Caki2 (cell line): ENCODE results near the gene KIAA1586. TPM values are rescaled to one million over a fixed set of nuclear protein-coding genes. Genes with fewer than 3 reads are reported as not detected.
"Not testable (repeated sequence)": the region's sequence is repeated elsewhere in the genome, so short reads cannot be mapped to it uniquely, and the experiment has no call there.

Experiments
- DNase-seq: peaks from one replicate; pipeline ENCODE4 v3.0.0-alpha.2; 2015; ENCODE audit warnings: low read depth
- in situ Hi-C: cut with HindIII; loops from 2 replicates; pipeline ENCODE4 v1.10.0; 2016; ENCODE audit warnings: low sequenced_read_pairs, low pct_unique_long_range_greater_than_20kb, mixed read lengths
- total RNA-seq: library from RNA; depleted of rRNA; stranded (reverse); fragments of >200 nt; shearing (Covaris generic); gene quantifications from 2 replicates; pipeline ENCODE4 v1.2.3, GENCODE V29; 2014; ENCODE audit warnings: low replicate concordance; rRNA removed

KIAA1586 gene
- total RNA-seq, 1 experiment from 2014 or later: 6.9 TPM

- no peak for DNase-seq
Measured at GRCh38 chr6:57089265-57089664, 42.8 kb downstream of the KIAA1586 start.

DNA sequence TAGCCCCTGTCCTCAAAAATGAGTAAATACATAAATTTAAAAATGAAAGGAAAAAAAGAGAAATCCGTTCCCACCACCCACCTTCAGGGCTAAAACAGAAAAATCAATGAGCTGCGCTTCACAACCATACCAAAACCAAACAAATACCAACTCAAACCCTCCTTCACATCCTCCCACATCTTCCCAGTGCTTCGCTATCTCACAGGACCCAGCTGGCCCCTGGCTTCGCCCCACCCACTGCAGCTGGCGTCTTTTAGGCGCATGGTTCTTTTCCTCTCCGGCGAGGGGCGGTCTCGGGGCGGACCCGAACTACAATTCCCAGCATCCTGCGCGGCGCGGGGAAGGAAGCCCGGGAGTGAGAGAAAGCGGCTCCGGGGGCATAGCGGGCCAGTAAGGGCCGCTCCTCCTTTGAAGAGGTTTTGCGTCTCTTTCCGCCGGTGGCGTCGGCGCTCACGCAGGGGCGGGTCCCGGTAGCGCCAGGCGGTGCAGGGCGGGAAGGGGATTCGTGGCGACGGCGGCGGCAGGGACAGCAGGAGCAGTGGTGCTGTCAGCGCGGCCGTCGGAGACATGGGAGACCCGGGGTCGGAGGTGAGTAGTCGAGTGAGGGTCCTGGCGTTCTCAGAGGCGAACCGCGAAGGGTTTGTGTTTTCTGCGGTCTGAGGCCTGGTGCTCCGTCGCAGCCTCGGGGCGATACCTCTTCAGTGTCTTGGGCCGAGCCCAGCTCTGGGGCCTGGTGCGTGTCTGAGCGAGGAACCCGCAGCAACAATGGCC, 43.4 kb downstream of the KIAA1586 start, which contains the start of gene ZNF451:
TSS of gene ZNF451 (plus strand) at position 502 of the 771 bp plus-strand sequence. CDS start at position 568, 66 bp downstream.
- DNase-seq: peak; percentile 99
- in situ Hi-C loops: no loop called here

More at GRCh38 chr6:57089265-57089664, 42.8 kb downstream of the KIAA1586 start:
- in situ Hi-C loops: no loop called here

- DNase-seq, in situ Hi-C loops: not testable (repeated sequence)
Measured at GRCh38 chr6:57090458-57091067, 44.1 kb downstream of the KIAA1586 start.

DNA sequence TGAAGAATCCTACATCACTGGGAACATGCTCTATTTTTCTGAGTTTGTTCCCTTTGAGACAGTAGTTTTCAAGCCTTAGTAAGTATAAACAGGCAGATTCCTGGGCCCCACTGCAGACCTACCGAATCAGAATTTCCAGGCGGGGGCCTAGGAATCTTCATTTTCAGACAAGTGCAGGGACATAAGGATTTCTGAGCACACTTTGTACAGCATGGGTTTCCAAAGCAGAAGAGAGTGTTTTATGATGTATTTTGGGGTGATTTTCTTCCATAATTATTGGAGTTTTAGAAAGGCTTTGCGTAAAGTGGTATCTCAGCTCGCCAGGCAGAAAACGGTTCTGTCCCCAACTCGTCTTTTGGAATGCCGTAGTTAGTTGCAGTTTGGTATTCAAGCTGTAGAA, 44.9 kb downstream of the KIAA1586 start:
- DNase-seq, in situ Hi-C loops: not testable (repeated sequence)

DNA sequence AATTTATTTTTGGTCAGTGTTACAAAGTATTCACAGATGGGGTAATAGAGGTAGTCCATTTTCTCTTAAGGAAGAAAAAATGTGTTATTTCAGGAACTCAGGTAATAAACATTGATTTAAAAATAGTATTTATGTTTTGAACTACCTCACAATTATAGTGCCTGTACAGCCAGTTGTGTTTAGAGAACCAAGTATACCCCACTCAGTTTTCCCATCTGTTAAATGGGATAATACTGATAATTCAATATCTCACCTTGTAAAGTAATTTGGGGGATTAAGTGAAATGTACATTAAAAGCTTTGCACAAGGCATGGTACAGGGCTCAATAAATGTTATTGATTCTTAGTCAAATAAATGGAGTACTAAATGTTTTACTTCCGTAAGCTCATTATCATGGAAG, 48.2 kb downstream of the KIAA1586 start:
- in situ Hi-C loops: no loop called here
- DNase-seq: no peak

- no peak for DNase-seq
- in situ Hi-C loops: no loop called here
Measured at GRCh38 chr6:57097596-57097995, 51.1 kb downstream of the KIAA1586 start.

GRCh38 chr6:57102976-57103375, 56.5 kb downstream of the KIAA1586 start:
- in situ Hi-C loops: no loop called here
- DNase-seq: no peak

DNA sequence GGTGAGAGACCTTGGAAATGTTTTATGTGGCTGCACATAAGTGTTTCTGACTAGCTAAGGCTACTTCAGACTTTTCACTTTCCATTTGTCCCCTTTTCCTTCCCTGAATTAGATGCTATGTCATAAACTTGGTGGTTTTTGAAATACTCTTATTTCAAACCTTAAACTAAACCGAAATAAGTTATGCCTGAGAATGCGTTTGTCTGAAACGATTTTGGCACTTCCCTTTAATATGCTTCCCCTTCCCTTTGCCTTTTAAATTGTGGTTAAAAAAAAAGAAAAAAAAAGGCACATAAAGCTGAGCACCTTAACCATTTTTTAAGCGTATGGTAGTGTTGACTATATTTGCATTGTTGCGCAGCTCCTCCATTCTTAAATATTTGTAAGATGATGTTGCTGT, 57.8 kb downstream of the KIAA1586 start:
- in situ Hi-C loops: no loop called here
- DNase-seq: no peak

Other genes starting within 250 kb of the KIAA1586 start
- 7.7 and 25.6 TPM in 2 replicates for gene BEND6, start 91.6 kb upstream of the KIAA1586 start, total RNA-seq
- 21.4 and 25.3 TPM in 2 replicates for gene ZNF451, start 43.5 kb downstream of the KIAA1586 start, total RNA-seq
- gene BAG2, start 125.6 kb downstream of the KIAA1586 start, total RNA-seq: 23.6 and 39.0 TPM in 2 replicates
- 17.0 and 25.2 TPM in 2 replicates for gene RAB23, start 175.6 kb downstream of the KIAA1586 start, total RNA-seq